ENCODE measurements around the gene STRIT1. TPM values are rescaled to one million over a fixed set of nuclear protein-coding genes. Genes with fewer than 3 reads are reported as not detected.

STRIT1 gene
- total and polyA plus RNA-seq, 10 of the 15 experiments (the other 5 are each of a cell fraction or from before 2014, with no cell fraction given), result not detected

DNA sequence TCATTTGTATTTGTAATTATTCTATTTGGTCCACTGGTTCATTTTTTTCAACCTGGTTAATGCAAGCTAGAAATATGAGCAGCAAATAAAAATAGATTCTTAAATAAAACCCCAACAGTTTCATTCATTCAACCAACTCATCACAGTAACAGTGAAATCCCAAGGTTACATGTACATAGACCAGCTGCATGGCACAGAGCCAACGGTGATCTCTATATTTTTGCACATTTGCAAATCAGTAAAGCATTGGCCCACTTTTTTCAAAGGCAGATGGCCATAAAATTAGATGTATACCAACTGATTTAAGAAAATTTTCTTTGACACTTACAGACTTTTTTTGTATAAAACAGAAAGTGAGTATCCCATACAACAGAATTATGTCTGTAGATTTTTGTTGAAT lies 49.3 kb downstream of the STRIT1 start:
- Histone ChIP-seq H3K36me3 (ENCODE audit: control insufficient read depth in 2 of 2, insufficient read depth in 2 of 2, low read length in 1 of 2) (no peaks in the 10 kb centered on the region), H3K9me3 (replicated peaks; ENCODE audit: control insufficient read depth, insufficient read depth, low read length) (no peaks in the 10 kb centered on the region), H3K9ac (ENCODE audit: control insufficient read depth, insufficient read depth, low read length) (no peak overlapping the region), H3K4me2 (ENCODE audit: control insufficient read depth, insufficient read depth) (no peak overlapping the region), H3K27ac (ENCODE audit: control insufficient read depth, insufficient read depth) (no peak overlapping the region), H4K20me1 (ENCODE audit: control insufficient read depth, insufficient read depth) (no peaks in the 10 kb centered on the region), H2AFZ (ENCODE audit: control insufficient read depth, low read depth, low read length) (no peak overlapping the region), H3K27me3 (replicated peaks in 1 of 2; ENCODE audit: control insufficient read depth in 2 of 2, insufficient read depth in 2 of 2, low read length in 1 of 2) (no peaks in the 10 kb centered on the region), H3K4me1 (ENCODE audit: control insufficient read depth, insufficient read depth, low read length) (no peaks in the 10 kb centered on the region), H3K4me3 (no peak overlapping the region), H3K79me2 (ENCODE audit: control insufficient read depth, insufficient read depth, low read length) (no peaks in the 10 kb centered on the region)
- TF ChIP-seq IRF4 (IDR thresholded peaks at IDR 0.05; ENCODE audit: low read depth, low read length) (no peak), GATAD2B (conservative IDR thresholded peaks at IDR 0.05; ENCODE audit: low read depth) (no peak), USF1 (IDR thresholded peaks at IDR 0.05; ENCODE audit: borderline replicate concordance, extremely low read length, insufficient read depth, low read depth, low read length) (no peak), RBBP5 (conservative IDR thresholded peaks at IDR 0.05) (no peak), PKNOX1 (IDR thresholded peaks at IDR 0.05) (no peak), SUPT20H (IDR thresholded peaks at IDR 0.05; ENCODE audit: borderline replicate concordance, control insufficient read depth, low read depth, low read length) (no peak), BACH1 (IDR thresholded peaks at IDR 0.05; ENCODE audit: borderline replicate concordance) (no peak), BCL11A (IDR thresholded peaks at IDR 0.05; ENCODE audit: low read depth, low read length) (no peak), RELA (IDR thresholded peaks at IDR 0.05; ENCODE audit: borderline replicate concordance, partially characterized antibody) (no peak), SPI1 (IDR thresholded peaks at IDR 0.05; ENCODE audit: borderline replicate concordance, insufficient read depth, low read depth, low read length) (no peak), MAX (IDR thresholded peaks at IDR 0.05; ENCODE audit: low read depth, low read length) (no peak), MEF2B (IDR thresholded peaks at IDR 0.05; ENCODE audit: partially characterized antibody, poor library complexity, severe bottlenecking) (no peak)
- POLR2A ChIA-PET, result no interaction called here
- CTCF ChIA-PET, result no interaction called here
- ATAC-seq (no peak), FAIRE-seq (no peak), DNase-seq (ENCODE audit: low read depth, low spot score) (no peak)
- intact Hi-C loops (cut with micrococcal nuclease; ENCODE audit: unreplicated experiment) (no loop called here), in situ Hi-C loops (cut with MboI) (no loop called here)
- no TSS peak for BruUV-seq (replicated peaks)
- RAD21 ChIA-PET (ENCODE audit: unreplicated experiment), result no interaction called here
- 5% methylated on average over 1 of the region's 1 CpG for WGBS (ENCODE audit: insufficient coverage, insufficient replicate concordance, low lambda C conversion rate, missing lambda C conversion rate)
- SMC1A ChIA-PET (ENCODE audit: uncharacterized antibody, unreplicated experiment), result no interaction called here
